GM12873 (cell line): ENCODE results near the gene PNLIP.

Experiments
- CTCF ChIP-seq: IDR thresholded peaks from 2 replicates; pipeline ENCODE4 v1.5.1; 2012; ENCODE audit warnings: low read depth, mild to moderate bottlenecking, moderate library complexity, low read length, control low read depth; ENCODE audit not compliant: insufficient read depth; ENCODE audit errors: missing control alignments

Gene PNLIP

GRCh38 chr10:116545756-116546155 lies at the start of gene PNLIP:
Gene PNLIP, plus strand, starts transcription at chr10:116545931. Its CDS starts 162 bp downstream, at chr10:116546093.
- no peak for TF ChIP-seq CTCF

- no peak for TF ChIP-seq CTCF
Observed at GRCh38 chr10:116504786-116505185, 40.9 kb upstream of the PNLIP start.

- TF ChIP-seq CTCF, result no peak
Observed at GRCh38 chr10:116510565-116510964, 35.2 kb upstream of the PNLIP start.

- no peak for TF ChIP-seq CTCF
Observed at GRCh38 chr10:116511365-116511764, 34.4 kb upstream of the PNLIP start.

GRCh38 chr10:116521424-116522290 lies 24.1 kb upstream of the PNLIP start:
- TF ChIP-seq CTCF, result peak; percentile 70

- TF ChIP-seq CTCF, result no peak
Observed at GRCh38 chr10:116522803-116523381, 22.8 kb upstream of the PNLIP start.

GRCh38 chr10:116524736-116525135 lies 21.0 kb upstream of the PNLIP start:
- TF ChIP-seq CTCF, result no peak
